DMS153 treated with DMSO at 0.1 percent for 48 hours (cell line): Measurements from ENCODE around the gene SLC6A11.

Source experiments
- DNase-seq: peaks from one replicate; lab custom pipeline; 2025; ENCODE audit not compliant: unreplicated experiment; lab: John Stamatoyannopoulos, UW

The SLC6A11 gene

DNA sequence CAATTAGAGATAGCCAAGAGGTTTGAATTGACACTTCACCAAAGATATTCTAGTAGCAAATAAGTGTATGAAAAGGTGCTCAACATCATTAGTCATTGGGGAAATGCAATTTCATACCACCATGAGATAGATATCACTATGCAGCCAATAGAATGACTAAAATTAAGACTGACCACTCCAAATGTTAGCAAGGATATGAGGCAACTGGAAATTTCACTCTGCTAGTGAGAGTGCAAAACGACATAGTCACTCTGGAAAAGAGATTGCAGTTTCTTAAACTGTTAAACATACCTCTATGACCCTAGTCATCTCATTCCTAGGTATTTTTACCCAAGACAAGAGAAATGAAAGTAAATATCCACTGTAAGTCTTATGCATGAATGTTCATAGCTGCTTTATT, 27.6 kb upstream of the SLC6A11 start:
- no peak for DNase-seq

DNA sequence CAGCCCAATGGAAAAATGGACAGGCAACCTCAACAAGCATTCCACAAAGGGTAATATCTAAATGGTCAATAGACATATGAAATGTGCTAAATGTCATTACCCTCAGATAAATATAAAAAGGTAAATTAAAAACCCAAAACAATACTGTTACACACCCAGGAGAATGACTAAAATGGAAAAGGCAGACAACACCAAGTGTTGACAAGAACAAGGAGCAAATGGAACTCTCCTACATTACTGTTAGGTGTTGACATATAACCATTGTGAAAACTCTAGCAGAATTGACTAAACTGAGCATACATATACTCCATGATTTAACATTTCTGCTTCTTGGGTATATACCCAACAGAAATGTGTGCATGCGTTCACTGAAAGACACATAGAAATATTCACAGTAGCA, 25.3 kb upstream of the SLC6A11 start:
- no peak for DNase-seq

- no peak for DNase-seq
Measured at GRCh38 chr3:10792208-10792607, 23.8 kb upstream of the SLC6A11 start.

- DNase-seq = no peak
Measured at GRCh38 chr3:10798600-10799367, 17.2 kb upstream of the SLC6A11 start.

- DNase-seq = no peak
Measured at GRCh38 chr3:10804183-10804648, 11.8 kb upstream of the SLC6A11 start.

DNA sequence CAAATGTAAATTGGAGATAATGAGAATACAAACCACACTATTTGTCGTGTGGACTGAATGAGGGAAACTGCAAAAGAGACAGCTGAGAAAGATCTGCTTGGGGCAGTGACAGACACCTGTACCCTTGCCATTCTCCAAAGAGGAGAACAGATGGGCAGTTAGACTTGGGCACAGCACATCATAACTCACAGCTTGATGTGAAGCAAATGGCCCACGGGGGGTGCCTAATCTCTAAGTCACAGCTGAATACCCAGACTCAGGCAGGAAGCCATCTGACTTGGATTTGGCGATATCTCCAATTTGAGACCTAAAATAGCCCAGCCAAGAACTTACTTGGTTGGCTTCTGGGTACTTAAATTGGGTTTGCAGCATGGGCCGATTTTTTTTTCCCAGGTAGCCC, 10.0 kb upstream of the SLC6A11 start:
- no peak for DNase-seq

DNA sequence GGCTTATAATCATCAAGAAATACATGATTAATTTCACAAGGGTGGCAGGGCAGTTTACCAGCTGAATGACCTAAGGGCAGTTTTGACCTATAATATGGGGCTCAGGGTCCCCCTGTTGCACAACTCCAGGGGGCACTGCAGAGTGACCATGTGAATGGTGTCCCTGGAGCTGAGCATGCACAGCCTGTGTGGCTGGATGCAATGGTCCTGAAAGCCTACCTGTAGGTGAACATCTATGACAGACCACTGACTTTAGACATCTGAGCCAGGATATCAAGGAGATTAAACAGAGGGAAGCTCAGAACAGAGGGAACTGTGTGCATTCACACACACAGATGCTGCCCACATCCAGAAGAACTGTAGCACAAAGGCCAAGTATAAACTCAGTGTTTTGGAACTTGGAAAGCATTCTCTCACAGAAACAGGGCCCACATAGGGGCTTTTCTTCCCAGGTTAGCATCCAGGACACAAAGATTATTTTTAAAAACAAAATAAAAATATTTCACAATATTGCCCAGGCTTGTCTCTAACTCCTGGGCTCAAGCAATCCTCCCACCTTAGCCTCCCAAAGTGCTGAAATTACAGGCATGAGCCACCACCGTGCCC, 7.8 kb upstream of the SLC6A11 start:
- no peak for DNase-seq

DNA sequence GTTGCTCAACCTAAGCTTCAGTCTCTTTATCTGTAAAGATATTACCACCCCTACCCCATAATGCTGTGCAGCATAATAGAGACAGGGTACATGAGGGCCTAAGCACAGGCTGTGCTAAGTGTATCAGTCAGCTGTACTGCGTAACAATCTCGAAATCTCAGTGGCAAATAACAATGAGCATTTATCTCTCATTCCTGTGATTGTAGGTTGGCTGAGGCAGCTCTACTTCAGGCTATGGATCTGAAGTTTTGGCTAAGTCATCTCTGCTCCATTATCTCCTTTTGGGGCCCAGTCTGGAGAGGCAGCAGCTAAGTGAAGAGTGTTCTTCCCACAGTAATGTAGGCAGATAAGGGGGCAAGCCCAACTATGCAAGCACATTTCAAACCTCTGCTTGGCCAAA, 7.1 kb upstream of the SLC6A11 start:
- no peak for DNase-seq

DNA sequence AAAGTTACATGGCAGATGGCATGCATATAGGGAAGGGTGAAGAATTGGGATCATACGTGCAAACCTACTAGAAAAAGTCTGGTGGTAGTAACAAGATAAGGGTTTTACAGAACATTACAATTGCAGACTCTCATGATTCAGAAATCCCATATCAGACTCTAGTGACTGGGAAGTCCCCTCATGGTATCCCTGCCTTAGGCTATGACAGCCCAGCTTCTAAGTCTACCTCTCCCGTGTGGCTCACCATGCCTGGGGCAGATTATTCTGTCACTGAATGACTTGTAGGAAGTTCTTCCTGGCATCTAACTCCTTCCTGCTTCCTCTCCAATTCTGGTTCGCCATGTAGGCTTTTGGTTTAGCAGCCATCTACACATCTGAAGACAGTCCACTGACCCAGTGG, 5.7 kb upstream of the SLC6A11 start:
- DNase-seq = no peak

- DNase-seq = no peak
Measured at GRCh38 chr3:10813425-10813824, 2.6 kb upstream of the SLC6A11 start.

GRCh38 chr3:10814623-10815022, 1.4 kb upstream of the SLC6A11 start:
- no peak for DNase-seq

DNA sequence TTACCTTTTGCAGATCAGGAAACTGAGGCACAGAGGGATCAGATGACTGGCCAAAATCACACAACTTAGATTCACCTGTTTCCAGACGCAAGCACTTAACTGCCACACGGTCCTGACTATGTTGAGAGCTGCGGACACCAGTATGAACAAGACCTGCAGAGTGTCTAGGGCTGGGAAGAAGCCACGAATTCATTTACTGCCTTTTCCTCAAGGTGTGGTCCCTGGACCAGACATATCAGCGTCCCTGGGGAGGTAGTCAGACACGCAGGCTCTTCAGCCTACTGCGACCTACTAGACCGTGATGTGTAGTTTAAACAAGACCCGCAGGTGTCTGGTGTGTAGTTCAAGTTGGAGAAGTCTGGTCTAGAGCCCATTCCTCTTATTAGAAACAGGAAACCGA, 541 bp upstream of the SLC6A11 start:
- DNase-seq = no peak

- no peak for DNase-seq
Measured at GRCh38 chr3:10816863-10817253, 830 bp downstream of the SLC6A11 start.

- DNase-seq = no peak
Measured at GRCh38 chr3:10817506-10817905, 1.5 kb downstream of the SLC6A11 start.

DNA sequence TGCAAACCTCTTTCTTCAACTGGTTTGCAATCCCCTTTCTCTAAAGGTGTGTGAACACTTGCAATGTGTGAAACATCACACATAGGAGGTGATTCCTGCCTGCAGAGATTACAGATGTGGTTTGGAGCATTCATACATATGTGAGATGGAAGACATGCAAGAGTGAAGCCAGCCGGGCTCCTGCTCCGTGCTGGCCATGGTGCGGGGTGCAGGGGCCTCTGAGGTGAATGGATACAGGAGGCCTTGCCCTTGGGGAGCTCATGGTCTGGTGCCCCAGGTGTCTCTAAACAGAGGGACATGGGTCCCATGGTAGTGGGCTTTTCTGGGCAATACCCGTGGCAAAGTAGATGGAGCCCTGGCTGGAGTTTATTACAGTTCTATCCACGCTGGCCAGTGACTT, 6.0 kb downstream of the SLC6A11 start:
- no peak for DNase-seq

GRCh38 chr3:10822708-10823515, 6.9 kb downstream of the SLC6A11 start:
- DNase-seq = no peak

GRCh38 chr3:10823516-10823818, 7.4 kb downstream of the SLC6A11 start:
- DNase-seq = no peak

DNA sequence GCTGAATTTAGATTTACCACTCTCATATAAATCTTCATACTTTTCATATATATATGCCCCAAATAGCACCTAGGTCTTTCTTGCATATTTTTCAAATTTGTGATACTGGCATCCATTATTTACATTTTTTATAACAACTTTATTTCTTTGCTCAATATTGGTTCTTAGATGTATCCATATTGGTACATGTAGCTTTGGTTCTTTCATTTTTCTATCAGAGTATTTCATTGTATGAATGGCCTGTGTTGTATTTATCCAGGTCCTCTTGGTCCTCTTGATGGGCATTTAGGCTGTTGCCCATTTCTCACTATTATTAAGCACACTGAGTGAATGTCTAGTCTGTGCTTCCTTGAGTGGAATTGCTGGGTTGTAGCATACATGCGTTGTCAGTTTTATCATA, 8.4 kb downstream of the SLC6A11 start:
- DNase-seq = no peak

DNA sequence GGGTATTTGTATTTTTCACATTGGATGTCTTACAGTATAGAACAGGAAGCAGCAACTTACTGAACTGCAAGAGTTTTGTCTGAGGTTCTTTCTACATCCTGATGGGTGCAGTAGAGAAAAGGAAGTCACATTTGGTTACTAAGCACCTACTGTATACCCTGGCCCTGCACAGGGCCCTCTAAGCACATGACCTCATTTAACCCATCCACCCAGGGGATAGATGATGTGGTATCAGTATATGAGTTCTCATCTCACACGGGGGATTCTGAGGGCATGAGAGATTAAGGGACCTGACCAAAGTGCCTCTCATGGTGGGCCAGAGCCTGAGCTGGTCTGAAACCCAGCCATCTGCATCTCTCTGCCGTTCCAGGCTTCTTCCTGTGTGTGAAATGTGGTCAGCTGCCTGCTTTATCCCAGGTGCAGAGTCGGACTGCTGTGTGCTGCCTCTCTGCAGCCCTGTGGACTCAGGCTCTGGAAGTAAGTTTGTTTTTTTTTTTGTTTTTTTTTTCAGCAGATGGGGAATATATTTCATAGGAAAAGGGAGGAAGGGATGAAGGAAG, 17.9 kb downstream of the SLC6A11 start:
- DNase-seq = no peak

- no peak for DNase-seq
Measured at GRCh38 chr3:10834951-10835350, 18.9 kb downstream of the SLC6A11 start.

GRCh38 chr3:10835406-10835805, 19.4 kb downstream of the SLC6A11 start:
- no peak for DNase-seq

- DNase-seq = no peak
Measured at GRCh38 chr3:10836676-10837075, 20.6 kb downstream of the SLC6A11 start.
